Esophagus mucosa (tissue), 1 donor: ENCODE results near the gene EXOSC5. TPM values are rescaled to one million over a fixed set of nuclear protein-coding genes. Genes with fewer than 3 reads are reported as not detected.

Source experiments
- ATAC-seq: fragments of 200-7000 bp; cut with Tn5 transposase; one replicate; pipeline ENCODE4 v1.9.1; 2020
- total RNA-seq: library from RNA; stranded (reverse); gene quantifications from one replicate; pipeline ENCODE4 v1.2.4, GENCODE V29; 2023
- donor health status: DM: yes; HTN: yes; CAD: no.

EXOSC5 gene
- total RNA-seq, 1 donor from 2014 or later: 15.7 TPM

- peak; percentile 44 for ATAC-seq
Observed at GRCh38 chr19:41341669-41342490, 55.3 kb downstream of the EXOSC5 start.

DNA sequence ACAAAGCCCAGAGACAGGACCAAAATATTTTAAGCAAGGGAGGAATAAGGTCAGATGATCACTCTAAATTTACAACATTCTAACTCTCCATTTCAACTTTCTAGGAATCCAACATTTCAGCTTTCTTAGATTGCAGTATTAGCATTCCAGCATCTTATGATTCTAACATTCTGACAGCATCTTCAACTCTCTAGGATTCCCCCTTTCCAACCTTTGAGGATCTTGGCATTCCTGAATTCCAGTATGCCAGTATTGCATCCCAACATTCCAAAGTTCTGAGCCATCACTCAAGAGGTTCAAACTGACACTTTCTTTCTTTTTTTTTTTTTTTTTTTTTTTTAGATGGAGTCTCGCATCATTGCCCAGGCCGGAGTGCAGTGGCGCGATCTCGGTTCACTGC, 57.2 kb downstream of the EXOSC5 start:
- no peak for ATAC-seq

Other genes starting within 250 kb of the EXOSC5 start
- 10.4 TPM for gene CYP2S1, start 204.1 kb downstream of the EXOSC5 start, total RNA-seq
- gene AXL, start 178.1 kb downstream of the EXOSC5 start, total RNA-seq: 4.0 TPM
- gene HNRNPUL1, start 133.0 kb downstream of the EXOSC5 start, total RNA-seq: 116 TPM
- 19.3 TPM for gene CCDC97, start 87.2 kb downstream of the EXOSC5 start, total RNA-seq
- gene TGFB1, start 43.4 kb downstream of the EXOSC5 start, total RNA-seq: 53.8 TPM
- 4.3 TPM for gene B9D2, start 33.2 kb downstream of the EXOSC5 start, total RNA-seq
- gene TMEM91, start 20.8 kb downstream of the EXOSC5 start, total RNA-seq: 20.0 TPM
- gene BCKDHA, start 459 bp upstream of the EXOSC5 start, total RNA-seq: 49.3 TPM
- gene B3GNT8, start 30.0 kb upstream of the EXOSC5 start, total RNA-seq: 40.4 TPM
- gene DMAC2, start 42.6 kb upstream of the EXOSC5 start, total RNA-seq: 34.6 TPM
- not detected for gene ERICH4, start 45.8 kb upstream of the EXOSC5 start, total RNA-seq
- 2.0 TPM for gene CEACAM21, start 178.8 kb upstream of the EXOSC5 start, total RNA-seq
- 0.24 TPM for gene CEACAM4, start 229.7 kb upstream of the EXOSC5 start, total RNA-seq